MM.1S (cell line): ENCODE measurements around the gene RABEPK.
"Not testable (repeated sequence)": the region's sequence is repeated elsewhere in the genome, so short reads cannot be mapped to it uniquely, and the experiment has no call there.

Experiments used
- DNase-seq: peaks from one replicate; pipeline ENCODE4 v3.0.0-alpha.2; 2015
- H2AFZ ChIP-seq: fragments of 300-600 bp; sonication (generic); 2 replicates; pipeline ENCODE4 v1.6.0; 2016; ENCODE audit warnings: antibody characterized with exemption, low read length
- H3F3A ChIP-seq: fragments of 300-600 bp; sonication (generic); 2 replicates; pipeline ENCODE4 v1.6.1; 2016; ENCODE audit warnings: mild to moderate bottlenecking, antibody characterized with exemption, low read length, moderate library complexity, mixed read lengths; ENCODE audit not compliant: insufficient read depth
- H3K27ac ChIP-seq: fragments of 300-600 bp; sonication (generic); 2 replicates; pipeline ENCODE4 v1.5.1; 2016; ENCODE audit warnings: mild to moderate bottlenecking, low read length
- H3K27me3 ChIP-seq: fragments of 300-600 bp; sonication (generic); replicated peaks from 2 replicates; pipeline ENCODE4 v1.6.0; 2016; ENCODE audit warnings: low read length; ENCODE audit not compliant: insufficient read depth
- H3K36me3 ChIP-seq: fragments of 300-600 bp; sonication (generic); replicated peaks from 2 replicates; pipeline ENCODE4 v1.6.1; 2016; ENCODE audit warnings: mild to moderate bottlenecking, low read length, mixed read lengths; ENCODE audit not compliant: insufficient read depth
- H3K4me1 ChIP-seq: fragments of 300-600 bp; sonication (generic); 2 replicates; pipeline ENCODE4 v1.6.1; 2016; ENCODE audit warnings: low read length, mixed read lengths
- H3K4me2 ChIP-seq: fragments of 300-600 bp; sonication (generic); 2 replicates; pipeline ENCODE4 v1.6.0; 2016; ENCODE audit warnings: low read depth, low read length
- H3K4me3 ChIP-seq: fragments of 300-600 bp; sonication (generic); 2 replicates; pipeline ENCODE4 v1.5.1; 2016; ENCODE audit warnings: low read length, mixed read lengths
- H3K79me2 ChIP-seq: fragments of 300-600 bp; sonication (generic); 2 replicates; pipeline ENCODE4 v1.6.1; 2016; ENCODE audit warnings: mixed run types, low read length, mixed read lengths
- H3K9ac ChIP-seq: fragments of 300-600 bp; sonication (generic); 2 replicates; pipeline ENCODE4 v1.6.1; 2016; ENCODE audit warnings: low read length, mixed read lengths
- H3K9me2 ChIP-seq: fragments of 300-600 bp; sonication (generic); replicated peaks from 2 replicates; pipeline ENCODE4 v1.6.1; 2016; ENCODE audit warnings: mild to moderate bottlenecking, low read length, mixed read lengths; ENCODE audit not compliant: insufficient read depth
- H3K9me3 ChIP-seq: fragments of 300-600 bp; sonication (generic); replicated peaks from 2 replicates; pipeline ENCODE4 v1.6.1; 2016; ENCODE audit warnings: mild to moderate bottlenecking, low read length, mixed read lengths; ENCODE audit not compliant: insufficient read depth
- H4K20me1 ChIP-seq: fragments of 300-600 bp; sonication (generic); 2 replicates; pipeline ENCODE4 v1.6.1; 2016; ENCODE audit warnings: mild to moderate bottlenecking, low read length, moderate library complexity, mixed read lengths; ENCODE audit not compliant: insufficient read depth
- EZH2 ChIP-seq: fragments of 300-600 bp; sonication (generic); optimal IDR thresholded peaks from 2 replicates; pipeline ENCODE3; 2017; ENCODE audit warnings: low read depth, mild to moderate bottlenecking, antibody characterized with exemption, low read length, mixed read lengths
- EZH2phosphoT487 ChIP-seq: fragments of 300-600 bp; sonication (generic); IDR thresholded peaks from 2 replicates; pipeline ENCODE4 v1.6.1; 2018; ENCODE audit warnings: antibody characterized with exemption, low read length
- TF ChIP-seq, protein P1 (sequence below): fragments of 300-600 bp; sonication (generic); IDR thresholded peaks from 2 replicates; pipeline ENCODE4 v1.5.1; 2016; ENCODE audit warnings: antibody characterized with exemption, low read length, mixed read lengths

Gene RABEPK

DNA sequence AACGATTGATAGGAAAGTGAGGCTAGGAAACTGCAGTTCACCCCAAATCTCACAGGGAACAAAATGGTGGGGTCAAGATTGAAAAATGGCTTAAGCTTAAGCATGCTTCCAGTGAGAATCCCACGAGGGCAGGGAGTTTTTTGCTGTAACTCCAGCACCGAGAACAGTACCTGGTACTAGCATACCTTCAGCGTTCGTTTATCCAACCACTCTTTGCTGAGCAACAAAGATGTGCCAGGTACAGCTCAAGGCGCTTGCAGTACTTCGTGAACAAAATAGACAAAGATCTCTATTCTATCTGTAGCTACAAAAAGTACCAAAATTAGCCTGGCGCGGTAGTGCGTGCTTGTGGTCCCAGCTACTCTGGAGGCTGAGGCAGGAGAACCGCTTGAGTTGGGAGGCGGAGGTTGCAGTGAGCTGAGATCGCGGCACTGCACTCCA is 10.0 kb upstream of the RABEPK start:
- peak overlapping the region; percentile 98 for H2AFZ ChIP-seq
- peak overlapping the region; percentile 21; the same call in 1 of the 2 replicates for H3K27ac ChIP-seq
- peaks cover 13% of the 10 kb centered on the region; the same call in 1 of the 2 replicates for H3K4me1 ChIP-seq
- H3K9ac ChIP-seq = peak overlapping the region; percentile 98
- H3K27me3 ChIP-seq = no peaks in the 10 kb centered on the region
- H3K4me3 ChIP-seq = peak overlapping the region; percentile 98
- H3K4me2 ChIP-seq = peak overlapping the region; percentile 90
- H4K20me1 ChIP-seq = no peaks in the 10 kb centered on the region
- H3K36me3 ChIP-seq = no peaks in the 10 kb centered on the region
- H3F3A ChIP-seq = no peaks in the 10 kb centered on the region
- H3K9me3 ChIP-seq = no peaks in the 10 kb centered on the region
- H3K9me2 ChIP-seq = no peaks in the 10 kb centered on the region
- H3K79me2 ChIP-seq = peaks cover 45% of the 10 kb centered on the region
- no peak for TF ChIP-seq EZH2
- TF ChIP-seq, protein P1, sequence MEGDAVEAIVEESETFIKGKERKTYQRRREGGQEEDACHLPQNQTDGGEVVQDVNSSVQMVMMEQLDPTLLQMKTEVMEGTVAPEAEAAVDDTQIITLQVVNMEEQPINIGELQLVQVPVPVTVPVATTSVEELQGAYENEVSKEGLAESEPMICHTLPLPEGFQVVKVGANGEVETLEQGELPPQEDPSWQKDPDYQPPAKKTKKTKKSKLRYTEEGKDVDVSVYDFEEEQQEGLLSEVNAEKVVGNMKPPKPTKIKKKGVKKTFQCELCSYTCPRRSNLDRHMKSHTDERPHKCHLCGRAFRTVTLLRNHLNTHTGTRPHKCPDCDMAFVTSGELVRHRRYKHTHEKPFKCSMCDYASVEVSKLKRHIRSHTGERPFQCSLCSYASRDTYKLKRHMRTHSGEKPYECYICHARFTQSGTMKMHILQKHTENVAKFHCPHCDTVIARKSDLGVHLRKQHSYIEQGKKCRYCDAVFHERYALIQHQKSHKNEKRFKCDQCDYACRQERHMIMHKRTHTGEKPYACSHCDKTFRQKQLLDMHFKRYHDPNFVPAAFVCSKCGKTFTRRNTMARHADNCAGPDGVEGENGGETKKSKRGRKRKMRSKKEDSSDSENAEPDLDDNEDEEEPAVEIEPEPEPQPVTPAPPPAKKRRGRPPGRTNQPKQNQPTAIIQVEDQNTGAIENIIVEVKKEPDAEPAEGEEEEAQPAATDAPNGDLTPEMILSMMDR = no peak
- no peak for TF ChIP-seq EZH2phosphoT487
- DNase-seq = no peak

DNA sequence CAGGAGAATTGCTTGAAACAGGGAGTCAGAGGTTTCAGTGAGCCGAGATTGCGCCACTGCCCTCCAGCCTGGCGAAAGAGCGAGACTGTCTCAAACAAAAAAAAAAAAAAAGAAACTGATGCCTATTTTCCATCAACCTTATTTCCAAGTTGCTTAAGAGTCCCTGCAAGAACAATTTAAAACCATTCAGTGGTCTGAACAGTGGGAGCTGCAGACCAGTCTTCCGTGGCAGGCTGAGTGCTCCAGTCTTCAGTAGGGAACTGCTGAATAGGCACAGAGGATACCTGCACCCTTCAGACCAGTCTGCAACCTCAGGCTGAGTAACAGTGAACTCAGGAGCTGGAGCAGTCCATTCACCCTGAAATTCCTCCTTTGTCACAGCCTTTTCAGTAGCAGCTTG is 5.9 kb upstream of the RABEPK start:
- H3K27ac ChIP-seq, H3K79me2 ChIP-seq, H3F3A ChIP-seq, H3K9me3 ChIP-seq, H3K9me2 ChIP-seq, H3K4me3 ChIP-seq, H4K20me1 ChIP-seq, H3K36me3 ChIP-seq, H3K4me2 ChIP-seq, DNase-seq, H3K27me3 ChIP-seq, H3K9ac ChIP-seq: not testable (repeated sequence)
- 0 out of 2 replicates have a peak overlapping the region, but pooled peaks have one; percentile 38 for H2AFZ ChIP-seq
- peaks cover 14% of the 10 kb centered on the region for H3K4me1 ChIP-seq

DNA sequence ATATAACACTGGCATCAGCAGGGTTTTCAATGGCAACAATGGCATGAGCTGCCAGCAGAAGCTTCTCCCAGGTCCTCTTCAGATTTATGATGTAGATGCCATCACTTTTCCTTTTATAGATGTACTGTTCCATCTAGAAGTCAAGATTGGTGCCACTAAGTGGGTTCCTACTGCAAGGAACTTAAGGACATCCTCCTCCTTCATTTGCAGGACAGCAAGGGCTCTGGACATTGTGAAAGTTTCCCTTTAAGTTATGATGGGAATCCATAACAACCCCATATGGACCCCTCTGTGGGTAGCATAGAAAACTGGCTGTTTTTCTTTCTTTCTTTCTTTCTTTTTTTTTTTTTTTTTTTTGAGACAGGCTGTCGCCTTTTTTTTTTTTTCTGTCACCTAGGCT is 4.8 kb upstream of the RABEPK start:
- not testable (repeated sequence) for H3K4me2 ChIP-seq

DNA sequence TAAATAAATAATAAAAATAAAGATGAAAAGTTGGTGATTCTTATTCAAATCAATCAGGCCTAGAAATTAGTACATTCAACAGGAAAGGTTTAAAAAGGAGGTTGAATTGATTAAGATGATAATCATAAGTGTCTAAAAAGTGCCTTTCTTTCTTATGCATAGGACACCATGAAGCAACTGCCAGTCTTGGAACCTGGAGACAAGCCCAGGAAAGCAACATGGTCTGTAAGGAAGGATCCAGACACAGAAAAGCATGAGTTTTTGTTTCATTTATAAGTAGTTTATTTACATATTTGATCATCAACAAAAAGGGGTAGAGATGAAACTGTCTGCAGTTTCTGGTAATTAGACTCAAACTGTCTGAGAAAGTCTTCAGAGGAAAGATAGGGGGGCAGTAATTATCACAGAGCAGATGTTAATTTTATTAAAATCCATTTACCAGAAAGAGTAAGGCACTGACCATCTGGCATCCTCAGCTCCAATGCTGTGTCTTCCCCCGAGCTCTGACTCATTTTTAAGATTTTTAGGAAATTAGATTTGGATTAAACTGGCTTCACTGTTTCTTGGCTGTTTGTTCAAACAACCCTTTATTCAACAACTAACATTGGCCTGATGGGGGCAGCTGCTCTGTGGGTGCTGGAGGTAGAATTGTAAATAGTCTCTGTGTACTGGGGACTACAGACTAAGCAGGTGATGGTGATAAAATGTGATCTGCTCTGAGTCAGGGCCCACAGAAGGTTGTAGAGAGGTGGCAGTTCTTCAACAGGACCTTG is 2.7 kb downstream of the RABEPK start:
- Histone ChIP-seq H3K27me3 (no peaks in the 10 kb centered on the region), H3K79me2 (peaks cover 9% of the 10 kb centered on the region), H3K4me3 (no peak overlapping the region)

More for the DNA sequence above, 4.8 kb upstream of the RABEPK start:
- H2AFZ ChIP-seq, H3K4me1 ChIP-seq, H3K79me2 ChIP-seq, H3K9me2 ChIP-seq, H3K9ac ChIP-seq, H3K27ac ChIP-seq, H3F3A ChIP-seq, H3K36me3 ChIP-seq, H4K20me1 ChIP-seq, H3K4me3 ChIP-seq, DNase-seq, H3K9me3 ChIP-seq, H3K27me3 ChIP-seq: not testable (repeated sequence)

More for the DNA sequence above, 2.7 kb downstream of the RABEPK start:
- Histone ChIP-seq H3K27ac (no peak overlapping the region), H3K9ac (no peak overlapping the region), H3K4me1 (peaks cover 5% of the 10 kb centered on the region; the same call in 1 of the 2 replicates), H2AFZ (no peak overlapping the region), H3K9me2 (no peaks in the 10 kb centered on the region), H3K9me3 (no peaks in the 10 kb centered on the region), H3K4me2 (no peak overlapping the region), H3K36me3 (0 out of 2 replicates have a peak, but pooled peaks cover 2% of the 10 kb centered on the region), H3F3A (no peaks in the 10 kb centered on the region), H4K20me1 (no peaks in the 10 kb centered on the region)
- DNase-seq = no peak
- no peak for TF ChIP-seq EZH2phosphoT487
- TF ChIP-seq EZH2 = no peak
- TF ChIP-seq, protein P1 = no peak
